Neuronal stem cell (in vitro differentiated cells): ENCODE data around the gene POTEF.
"Not testable (repeated sequence)": the region's sequence is repeated elsewhere in the genome, so short reads cannot be mapped to it uniquely, and the experiment has no call there.

Source experiments
- DNase-seq: peaks from one replicate; pipeline ENCODE4 v3.0.0-alpha.2; 2013; ENCODE audit warnings: low spot score
- H2AFZ ChIP-seq: one replicate; pipeline ENCODE4 v1.6.1; 2013; ENCODE audit warnings: mild to moderate bottlenecking, low read length, inconsistent platforms
- H2AK5ac ChIP-seq: 2 replicates; pipeline ENCODE4 v1.6.1; 2013; ENCODE audit warnings: low read depth, mild to moderate bottlenecking, inconsistent platforms, low read length, moderate library complexity, mixed read lengths
- H2BK120ac ChIP-seq: 2 replicates; pipeline ENCODE4 v1.6.1; 2013; ENCODE audit warnings: low read depth, mild to moderate bottlenecking, inconsistent platforms, low read length, moderate library complexity, mixed read lengths
- H2BK12ac ChIP-seq: one replicate; pipeline ENCODE4 v1.6.1; 2013; ENCODE audit warnings: low read length, inconsistent platforms
- H2BK15ac ChIP-seq: 2 replicates; pipeline ENCODE4 v1.6.1; 2013; ENCODE audit warnings: mild to moderate bottlenecking, low read length, inconsistent platforms, mixed read lengths
- H2BK5ac ChIP-seq: one replicate; pipeline ENCODE4 v1.6.1; 2013; ENCODE audit warnings: inconsistent platforms, mild to moderate bottlenecking, low read length, moderate library complexity
- H3K14ac ChIP-seq: one replicate; pipeline ENCODE4 v1.6.1; 2013; ENCODE audit warnings: low read length, inconsistent platforms
- H3K18ac ChIP-seq: 2 replicates; pipeline ENCODE4 v1.6.1; 2013; ENCODE audit warnings: low read length, inconsistent platforms
- H3K23ac ChIP-seq: 2 replicates; pipeline ENCODE4 v1.6.1; 2013; ENCODE audit warnings: low read depth, mild to moderate bottlenecking, mixed read lengths, low read length, inconsistent platforms; ENCODE audit not compliant: poor library complexity
- H3K27ac ChIP-seq: replicated peaks from 3 replicates; pipeline ENCODE4 v1.5.1; 2013; ENCODE audit warnings: low read length, inconsistent platforms
- H3K27me3 ChIP-seq, 3 experiments: 2 replicates each; pipeline ENCODE4 v1.6.1; 2013; ENCODE audit warnings: low read length in 3 of 3, mild to moderate bottlenecking in 2 of 3, inconsistent platforms in 1 of 3, low read depth in 1 of 3, mixed read lengths in 1 of 3, moderate library complexity in 1 of 3; ENCODE audit not compliant: control insufficient read depth in 3 of 3, insufficient read depth in 3 of 3
- H3K36me3 ChIP-seq, 2 donors: replicated peaks in 1 of 2; 2 replicates each; pipeline ENCODE4 v1.6.1; 2013; ENCODE audit warnings: low read length in 2 of 2; ENCODE audit not compliant: control insufficient read depth in 2 of 2, insufficient read depth in 2 of 2
- H3K4ac ChIP-seq: 2 replicates; pipeline ENCODE4 v1.6.1; 2013; ENCODE audit warnings: inconsistent platforms, mild to moderate bottlenecking, low read length, moderate library complexity
- H3K4me1 ChIP-seq, 2 donors: 1 replicate in 1 of 2; 2 replicates in 1 of 2; pipeline ENCODE4 v1.6.1; 2013; ENCODE audit warnings: low read length in 2 of 2, low read depth in 1 of 2; ENCODE audit not compliant: control insufficient read depth in 2 of 2, insufficient read depth in 1 of 2
- H3K4me2 ChIP-seq: one replicate; pipeline ENCODE4 v1.6.1; 2013; ENCODE audit warnings: mild to moderate bottlenecking, low read length, inconsistent platforms; ENCODE audit not compliant: insufficient read depth, poor library complexity, severe bottlenecking
- H3K4me3 ChIP-seq, 2 donors: 2 replicates each; pipeline ENCODE4 v1.5.1; 2013; ENCODE audit warnings: low read length in 2 of 2, mild to moderate bottlenecking in 2 of 2, inconsistent platforms in 1 of 2, moderate library complexity in 1 of 2
- H3K79me1 ChIP-seq: one replicate; pipeline ENCODE4 v1.6.1; 2013; ENCODE audit warnings: low read depth, mild to moderate bottlenecking, inconsistent platforms, low read length, moderate library complexity
- H3K9ac ChIP-seq: one replicate; pipeline ENCODE4 v1.6.1; 2013; ENCODE audit warnings: mild to moderate bottlenecking, low read depth, low read length, inconsistent platforms; ENCODE audit not compliant: poor library complexity
- H3K9me3 ChIP-seq, 2 donors: replicated peaks in 1 of 2; 2 replicates each; pipeline versions ENCODE3 to v1.6.1; 2013; ENCODE audit warnings: low read length in 2 of 2, mild to moderate bottlenecking in 2 of 2, inconsistent platforms in 1 of 2, low read depth in 1 of 2, mixed read lengths in 1 of 2, moderate library complexity in 1 of 2; ENCODE audit not compliant: control insufficient read depth in 2 of 2, insufficient read depth in 1 of 2
- H4K8ac ChIP-seq: one replicate; pipeline ENCODE4 v1.6.1; 2013; ENCODE audit warnings: low read depth, mild to moderate bottlenecking, inconsistent platforms, low read length, moderate library complexity
- H4K91ac ChIP-seq: one replicate; pipeline ENCODE4 v1.6.1; 2013; ENCODE audit warnings: low read length, low read depth, mild to moderate bottlenecking, inconsistent platforms; ENCODE audit not compliant: poor library complexity
- WGBS, 2 donors: extraction: QIAGEN DNeasy Blood & Tissue Kit; methylation state at CpG; one replicate each; pipeline ENCODE4 v1.1.7; 2013; ENCODE audit warnings: missing lambda C conversion rate in 2 of 2, mixed read lengths in 1 of 2; ENCODE audit not compliant: insufficient read length in 2 of 2, insufficient replicate concordance in 1 of 2; ENCODE audit errors: extremely low coverage in 2 of 2; 5-methylcytosine and 5-hydroxymethylcytosine counted together

The POTEF gene

GRCh38 chr2:130120924-130121323 is 8.1 kb downstream of the POTEF start:
- H3K79me1 ChIP-seq, H3K14ac ChIP-seq, H3K23ac ChIP-seq, H2AFZ ChIP-seq, H3K4me1 ChIP-seq, H3K18ac ChIP-seq, H3K9me3 ChIP-seq, H2BK15ac ChIP-seq, H2BK5ac ChIP-seq, H4K91ac ChIP-seq, H3K36me3 ChIP-seq, H2BK12ac ChIP-seq, DNase-seq, H2BK120ac ChIP-seq, H4K8ac ChIP-seq, H2AK5ac ChIP-seq, H3K4me2 ChIP-seq, H3K27ac ChIP-seq, H3K9ac ChIP-seq, H3K27me3 ChIP-seq, H3K4me3 ChIP-seq, H3K4ac ChIP-seq: not testable (repeated sequence)
- no CpG with 5 or more reads among the region's 45 CpGs for WGBS, 2 donors

DNA sequence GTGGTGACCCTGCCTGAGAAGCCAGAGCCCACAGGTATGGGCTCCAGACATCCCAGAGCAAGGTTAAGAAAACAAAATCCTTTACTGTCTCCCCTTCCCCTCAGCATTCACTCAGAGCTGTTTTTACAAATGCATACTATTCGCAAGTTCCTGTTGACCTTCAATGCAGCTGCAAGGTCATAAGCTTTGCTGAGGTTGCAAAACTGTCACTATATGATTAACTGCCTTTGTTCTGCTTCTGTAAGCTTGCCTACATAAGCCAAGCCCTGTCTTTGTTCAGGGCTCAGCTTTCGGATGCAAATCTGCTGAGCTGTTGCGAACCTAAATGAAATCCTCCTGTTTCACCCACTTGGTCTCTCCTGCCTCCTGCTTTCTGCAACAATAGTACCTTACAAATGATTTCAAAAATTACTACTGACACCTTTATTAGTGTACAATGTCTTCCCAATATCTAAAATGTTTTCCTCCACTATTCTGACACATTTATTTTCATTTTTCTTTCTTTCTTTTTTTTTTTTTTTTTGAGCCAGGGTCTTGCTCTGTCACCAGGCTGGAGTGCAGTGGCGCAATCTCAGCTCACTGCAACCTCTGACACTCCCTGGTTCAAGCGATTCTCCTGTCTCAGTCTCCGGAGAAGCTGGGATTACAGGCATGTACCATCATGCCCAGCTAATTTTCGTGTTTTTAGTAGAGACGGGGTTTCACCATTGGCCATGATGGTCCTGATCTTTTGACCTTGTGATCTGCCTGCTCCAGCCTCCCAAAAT is 26.2 kb downstream of the POTEF start:
- H4K91ac ChIP-seq, H3K9me3 ChIP-seq, H2BK15ac ChIP-seq, H2AFZ ChIP-seq, H3K18ac ChIP-seq, H2BK12ac ChIP-seq, H3K4me3 ChIP-seq, H3K27ac ChIP-seq, H2BK5ac ChIP-seq, H3K9ac ChIP-seq, H3K27me3 ChIP-seq, H3K79me1 ChIP-seq, H3K4me1 ChIP-seq, H3K4ac ChIP-seq, H4K8ac ChIP-seq, H3K4me2 ChIP-seq, H3K23ac ChIP-seq, DNase-seq, H2AK5ac ChIP-seq, H3K14ac ChIP-seq, H2BK120ac ChIP-seq, H3K36me3 ChIP-seq: not testable (repeated sequence)
- WGBS, 2 donors: no CpG with 5 or more reads among the region's 8 CpGs

DNA sequence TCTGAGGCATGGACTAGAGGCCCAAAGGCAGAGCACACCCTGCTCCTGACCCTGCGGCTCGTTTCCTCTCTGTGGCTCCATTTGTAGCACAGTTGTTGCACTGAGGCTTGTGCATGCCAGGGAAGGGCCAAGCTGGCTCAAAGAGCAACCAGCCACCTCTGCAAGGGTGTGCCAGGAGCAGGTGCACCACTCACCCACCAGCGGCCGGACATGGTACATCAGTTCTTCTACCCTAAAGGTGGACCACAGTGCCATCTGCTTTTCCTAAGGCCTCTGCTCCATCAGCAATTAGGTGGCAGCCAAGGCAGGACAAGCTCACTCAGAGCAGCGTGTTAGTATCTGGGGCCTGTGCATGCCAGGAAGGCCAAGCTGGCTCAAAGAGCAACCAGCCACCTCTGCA is 66.4 kb downstream of the POTEF start:
- DNase-seq, H3K79me1 ChIP-seq, H3K36me3 ChIP-seq, H2AFZ ChIP-seq, H3K4ac ChIP-seq, H3K9me3 ChIP-seq, H3K27ac ChIP-seq, H2BK12ac ChIP-seq, H4K8ac ChIP-seq, H3K18ac ChIP-seq, H4K91ac ChIP-seq, H2BK5ac ChIP-seq, H3K14ac ChIP-seq, H3K9ac ChIP-seq, H3K4me2 ChIP-seq, H2BK120ac ChIP-seq, H3K4me3 ChIP-seq, H3K23ac ChIP-seq, H2AK5ac ChIP-seq, H3K27me3 ChIP-seq, H3K4me1 ChIP-seq, H2BK15ac ChIP-seq: not testable (repeated sequence)
- WGBS, 2 donors: no CpG with 5 or more reads among the region's 5 CpGs

GRCh38 chr2:130059982-130060381 is 69.0 kb downstream of the POTEF start:
- not testable (repeated sequence) for H3K4me1 ChIP-seq, H3K79me1 ChIP-seq, H2BK5ac ChIP-seq, H2BK120ac ChIP-seq, DNase-seq, H3K4me2 ChIP-seq, H3K9ac ChIP-seq, H2AK5ac ChIP-seq, H3K14ac ChIP-seq, H3K23ac ChIP-seq, H3K18ac ChIP-seq, H3K4me3 ChIP-seq, H4K91ac ChIP-seq, H2AFZ ChIP-seq, H2BK15ac ChIP-seq, H4K8ac ChIP-seq, H3K27me3 ChIP-seq, H3K9me3 ChIP-seq, H3K4ac ChIP-seq, H3K36me3 ChIP-seq, H2BK12ac ChIP-seq, H3K27ac ChIP-seq
- no CpG with 5 or more reads among the region's 10 CpGs for WGBS, 2 donors
